Heart left ventricle (tissue), 16 donors: Measurements from ENCODE around the gene COL23A1. TPM values are rescaled to one million over a fixed set of nuclear protein-coding genes. Genes with fewer than 3 reads are reported as not detected.

ENCODE experiments used
- ATAC-seq, 4 donors: fragments of 200-7000 bp; cut with Tn5 transposase; one replicate each; pipeline ENCODE4 v1.9.1; 2020 to 2022; ENCODE audit warnings: moderate library complexity in 4 of 4, mild to moderate bottlenecking in 3 of 4, moderate number of reproducible peaks in 1 of 4
- DNase-seq, 5 donors: peaks; one replicate each; pipeline ENCODE4 v3.0.0-alpha.2; 2020
- H3K27ac ChIP-seq, 12 donors: fragments of 200-600 bp; sonication (generic) in 4 of 12; one replicate each; pipeline versions ENCODE4 v1.5.0 to v1.8.0; 2016 to 2022; ENCODE audit warnings: mild to moderate bottlenecking in 2 of 12
- H3K27me3 ChIP-seq, 9 donors: fragments of 200-600 bp; sonication (generic) in 2 of 9; one replicate each; pipeline versions ENCODE4 v1.5.1 to v1.8.0; 2016 to 2022; ENCODE audit warnings: mild to moderate bottlenecking in 3 of 9
- H3K36me3 ChIP-seq, 9 donors: fragments of 200-600 bp; sonication (generic) in 2 of 9; one replicate each; pipeline versions ENCODE4 v1.5.0 to v1.8.0; 2018 to 2022; ENCODE audit warnings: mild to moderate bottlenecking in 2 of 9
- H3K4me1 ChIP-seq, 12 donors: fragments of 200-600 bp; sonication (generic) in 4 of 12; one replicate each; pipeline versions ENCODE4 v1.5.0 to v1.8.0; 2016 to 2022; ENCODE audit warnings: mild to moderate bottlenecking in 3 of 12
- H3K4me3 ChIP-seq, 12 donors: fragments of 200-600 bp; sonication (generic) in 4 of 12; one replicate each; pipeline versions ENCODE4 v1.5.0 to v1.8.0; 2017 to 2022; ENCODE audit warnings: mild to moderate bottlenecking in 9 of 12, moderate library complexity in 4 of 12
- H3K9me3 ChIP-seq, 12 donors: fragments of 200-600 bp; sonication (generic) in 4 of 12; one replicate each; pipeline versions ENCODE4 v1.5.0 to v1.8.0; 2016 to 2022; ENCODE audit warnings: mild to moderate bottlenecking in 1 of 12
- POLR2A ChIP-seq, 2 donors: fragments of 450-650 bp; IDR thresholded peaks; one replicate each; pipeline ENCODE4 v1.6.1; 2017; ENCODE audit warnings: antibody characterized with exemption in 2 of 2, mild to moderate bottlenecking in 2 of 2, moderate library complexity in 2 of 2
- WGBS, 4 donors: extraction: QIAGEN DNeasy Blood & Tissue Kit in 2 of 4; methylation state at CpG; one replicate each; pipeline versions ENCODE4 v1.1.5 to v1.1.7; 2013 to 2018; 5-methylcytosine and 5-hydroxymethylcytosine counted together
- intact Hi-C, 10 donors: fragments of 100-400 bp; cut with DNase I; formaldehyde crosslinking; loops; one replicate each; pipeline versions ENCODE4 v1.11.1 to v1.14.2; 2022
- polyA plus RNA-seq, 2 donors: library from polyadenylated mRNA; stranded (reverse); fragments of 200-250 nt; gene quantifications; one replicate each; pipeline ENCODE4 v1.2.3, GENCODE V29; 2013
- total RNA-seq, 9 donors: library from RNA; depleted of rRNA in 2 of 9; stranded (reverse); fragments of >200 nt in 2 of 9; fragmentation: NEBNext Ultra II Directional in 3 of 9; extraction: Animal tissue kit (Norgen Biotek cat#: 25700) in 3 of 9; gene quantifications; one replicate each; pipeline versions ENCODE4 v1.1.0 to v1.2.4, GENCODE V29; 2016 to 2023
- TF ChIP-seq, protein P1 (sequence below), 12 donors: fragments of 200-600 bp; sonication (generic) in 4 of 12; IDR thresholded peaks; one replicate each; pipeline versions ENCODE4 v1.5.0 to v1.8.0; 2018 to 2022; ENCODE audit warnings: antibody characterized with exemption in 12 of 12, mild to moderate bottlenecking in 5 of 12
- donor health status: ischemic (EF 13 %, LVEDD 7.1; RV severe dilation, severe dysfunction).
- donor health status: healthy with polysubstance abuse.
- donor health status: DM: no; HTN: yes; CAD: no.
- donor health status: DM: no; HTN: no; CAD: no.
- donor health status: ischemic (EF 25% LVEDD 6.9; RV normal size, moderate dysfunction).
- donor health status: ischemic (EF 25% LVEDD 5.7; RV mildly dilated, moderate dysfunction).
- donor health status: healthy.
- donor health status: DM: yes; HTN: yes; CAD: no.
- donor health status: ischemic (EF 35%, LVEDD 5.7; RV mildly dilated, moderate dysfunction).
- donor health status: nonischemic (EF 11% LVEDD 7.7; RV severe dilation, severe dysfunction).
- donor health status: DM: yes; HTN: yes; CAD: no.
- donor health status: PGD.
- donor health status: ischemic (EF 29% LVEDD 5.4; RV normal size, mild dysfunction).
- donor health status: nonischemic (EF 23%, LVEDD 6.1; RV moderate dilation, normal function).

Gene COL23A1
- total and polyA plus RNA-seq, 11 donors = 6.0 to 33.0 (median 18.8) TPM

DNA sequence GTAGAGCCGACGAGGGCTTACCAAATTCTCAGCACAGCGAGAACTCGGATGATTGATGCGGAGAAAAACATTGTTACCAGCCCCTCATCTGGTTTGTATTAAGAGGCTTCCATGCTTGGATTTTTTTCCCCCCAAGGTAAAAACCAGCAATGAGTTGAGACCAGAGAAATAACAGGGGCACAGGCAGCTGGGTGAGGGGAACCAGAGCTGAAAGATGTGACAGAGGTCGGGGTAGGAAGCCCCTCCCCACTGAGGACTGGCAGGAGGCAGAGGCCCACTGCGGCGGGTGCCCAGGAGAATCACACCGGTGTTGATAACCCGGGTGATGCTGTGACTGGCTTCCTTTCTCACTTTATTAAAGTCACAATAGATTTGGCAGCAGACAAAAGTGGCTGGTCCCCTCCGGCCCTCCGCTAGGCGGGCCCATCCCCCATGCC lies 241.1 kb downstream of the COL23A1 start:
- intact Hi-C loops = no loop called here
- peak in 2 of 5 donors; percentile 13 for DNase-seq
- no peaks in the 10 kb centered on the region for H3K36me3 ChIP-seq
- 65 to 80% (median 68%) methylated on average over 13 of the region's 13 CpGs for WGBS, 4 donors
- H3K27me3 ChIP-seq = peaks cover 0 to 10% (median 0%) of the 10 kb centered on the region in 9 donors
- TF ChIP-seq, protein P1, sequence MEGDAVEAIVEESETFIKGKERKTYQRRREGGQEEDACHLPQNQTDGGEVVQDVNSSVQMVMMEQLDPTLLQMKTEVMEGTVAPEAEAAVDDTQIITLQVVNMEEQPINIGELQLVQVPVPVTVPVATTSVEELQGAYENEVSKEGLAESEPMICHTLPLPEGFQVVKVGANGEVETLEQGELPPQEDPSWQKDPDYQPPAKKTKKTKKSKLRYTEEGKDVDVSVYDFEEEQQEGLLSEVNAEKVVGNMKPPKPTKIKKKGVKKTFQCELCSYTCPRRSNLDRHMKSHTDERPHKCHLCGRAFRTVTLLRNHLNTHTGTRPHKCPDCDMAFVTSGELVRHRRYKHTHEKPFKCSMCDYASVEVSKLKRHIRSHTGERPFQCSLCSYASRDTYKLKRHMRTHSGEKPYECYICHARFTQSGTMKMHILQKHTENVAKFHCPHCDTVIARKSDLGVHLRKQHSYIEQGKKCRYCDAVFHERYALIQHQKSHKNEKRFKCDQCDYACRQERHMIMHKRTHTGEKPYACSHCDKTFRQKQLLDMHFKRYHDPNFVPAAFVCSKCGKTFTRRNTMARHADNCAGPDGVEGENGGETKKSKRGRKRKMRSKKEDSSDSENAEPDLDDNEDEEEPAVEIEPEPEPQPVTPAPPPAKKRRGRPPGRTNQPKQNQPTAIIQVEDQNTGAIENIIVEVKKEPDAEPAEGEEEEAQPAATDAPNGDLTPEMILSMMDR (IDR thresholded peaks at IDR 0.05) = no peak
- no peak for TF ChIP-seq POLR2A (IDR thresholded peaks at IDR 0.05)
- H3K9me3 ChIP-seq = no peaks in the 10 kb centered on the region
- no peak overlapping the region for H3K4me3 ChIP-seq
- H3K27ac ChIP-seq = no peak overlapping the region
- no peak for ATAC-seq
- H3K4me1 ChIP-seq = peaks cover 0 to 5% (median 0%) of the 10 kb centered on the region in 12 donors

DNA sequence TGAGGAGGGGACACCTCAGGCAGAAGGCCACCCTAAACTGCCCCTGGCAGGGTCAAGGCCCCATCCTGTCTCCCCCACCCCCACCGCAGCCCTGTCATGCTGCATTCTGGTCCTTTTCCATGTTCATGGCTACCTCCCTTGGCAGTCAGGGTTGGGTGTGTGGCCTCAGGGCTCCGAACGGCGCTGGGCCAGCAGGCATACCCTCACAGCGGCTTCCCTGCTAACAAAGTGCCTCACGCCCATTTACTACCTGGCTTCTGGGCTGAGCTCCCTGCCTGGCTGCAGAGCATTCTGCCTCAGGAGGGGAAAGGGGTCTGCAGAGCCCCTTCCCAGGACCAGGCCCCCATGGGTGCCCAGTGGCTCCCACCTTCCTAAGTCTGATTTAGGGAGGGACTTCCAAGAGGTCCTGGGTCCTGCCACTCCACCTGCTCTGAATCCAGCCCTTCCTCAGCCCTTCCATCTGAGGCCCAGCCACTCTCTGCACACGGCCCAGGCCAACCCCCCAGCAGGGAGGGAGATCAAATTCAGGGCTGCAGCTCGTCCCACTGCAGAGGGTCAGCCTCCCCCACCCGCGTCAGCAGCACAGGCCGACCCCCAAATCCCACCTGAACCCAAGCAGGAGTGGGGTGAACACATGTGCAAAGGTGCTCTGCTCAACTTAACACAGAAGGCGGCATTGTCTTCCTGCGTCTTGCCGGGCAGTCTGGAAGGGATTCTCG lies 241.7 kb downstream of the COL23A1 start:
- Histone ChIP-seq H3K27ac (no peak overlapping the region), H3K36me3 (no peaks in the 10 kb centered on the region), H3K27me3 (peaks cover 0 to 6% (median 0%) of the 10 kb centered on the region in 9 donors), H3K4me3 (no peak overlapping the region), H3K9me3 (no peaks in the 10 kb centered on the region), H3K4me1 (peaks cover 0 to 5% (median 0%) of the 10 kb centered on the region in 12 donors)
- DNase-seq (peak in 2 of 5 donors; percentile 17 to 31), ATAC-seq (no peak)
- 77 to 86% (median 83%) methylated on average over 12 to 15 of the region's 15 CpGs for WGBS, 4 donors
- no peak for TF ChIP-seq POLR2A (IDR thresholded peaks at IDR 0.05)
- TF ChIP-seq, protein P1 (IDR thresholded peaks at IDR 0.05) = no peak
- intact Hi-C loops = no loop called here

DNA sequence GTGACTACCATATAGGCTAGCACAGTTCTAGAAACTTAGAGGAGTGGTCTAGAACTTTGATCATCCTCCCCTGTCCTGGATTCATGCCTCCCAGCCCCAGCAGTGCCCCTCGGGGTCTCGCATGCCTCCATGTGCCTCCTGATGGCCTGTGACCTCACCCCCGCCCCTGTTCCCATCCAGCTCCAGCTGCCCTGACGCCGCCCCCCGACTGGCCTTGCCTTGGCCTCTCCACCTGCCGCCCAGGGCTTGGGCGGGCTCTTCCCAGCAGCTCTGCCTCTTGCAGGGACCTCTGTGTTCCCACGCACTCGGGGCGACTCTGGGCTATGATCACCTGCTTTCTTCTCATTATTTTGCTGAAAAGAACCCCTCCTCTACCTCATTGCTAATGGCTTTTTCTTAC lies 242.2 kb downstream of the COL23A1 start:
- intact Hi-C loops = no loop called here
- H3K27ac ChIP-seq = no peak overlapping the region
- ATAC-seq = no peak

More for the DNA sequence above, 242.2 kb downstream of the COL23A1 start:
- no peak overlapping the region for H3K4me3 ChIP-seq
- DNase-seq = peak in 2 of 5 donors; percentile 21 to 43
- H3K27me3 ChIP-seq = peaks cover 0 to 6% (median 0%) of the 10 kb centered on the region in 9 donors
- no peaks in the 10 kb centered on the region for H3K9me3 ChIP-seq
- no peaks in the 10 kb centered on the region for H3K36me3 ChIP-seq
- peaks cover 0 to 5% (median 0%) of the 10 kb centered on the region in 12 donors for H3K4me1 ChIP-seq
- 89 to 90% (median 90%) methylated on average over 11 of the region's 11 CpGs for WGBS, 4 donors
- no peak for TF ChIP-seq POLR2A (IDR thresholded peaks at IDR 0.05)
- TF ChIP-seq, protein P1 (IDR thresholded peaks at IDR 0.05) = no peak
